ENCODE results near the gene EPHA10. TPM values are rescaled to one million over a fixed set of nuclear protein-coding genes. Genes with fewer than 3 reads are reported as not detected.

EPHA10 gene
- total RNA-seq, 1 experiment from 2014 or later, result not detected

DNA sequence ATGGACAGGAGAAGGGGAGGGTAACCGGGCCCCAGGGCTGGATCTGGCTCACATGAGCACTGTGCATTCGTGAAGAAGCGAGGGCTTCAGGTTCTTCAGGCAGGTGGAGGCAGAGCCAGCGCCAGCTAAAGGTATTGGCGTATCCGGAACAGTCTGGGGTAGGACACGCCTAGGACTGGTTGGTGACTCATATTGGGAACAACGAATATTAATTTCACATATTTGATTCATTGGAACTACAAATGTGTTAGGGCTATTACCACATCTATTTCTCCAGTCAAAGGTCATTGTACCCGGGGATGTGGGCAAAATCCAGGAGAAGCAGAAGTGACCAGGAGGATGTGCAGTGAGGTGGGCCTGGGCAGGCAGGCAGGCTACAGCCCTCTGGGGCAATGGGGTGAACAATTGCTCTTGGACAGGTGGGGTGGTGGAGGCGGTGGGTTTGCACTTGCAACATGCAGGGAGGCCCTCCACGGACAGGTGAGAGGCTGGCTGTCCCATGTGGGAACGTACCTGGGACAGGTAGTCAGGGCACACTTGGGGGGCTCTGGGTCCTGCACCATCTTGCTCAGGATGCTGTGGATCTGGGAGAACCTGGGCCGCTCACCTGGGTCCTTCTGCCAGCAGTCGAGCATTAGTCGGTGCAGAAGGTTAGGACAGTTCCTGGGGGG is 45.9 kb downstream of the EPHA10 start:
- no peaks in the 10 kb centered on the region for H3K79me2 ChIP-seq (ENCODE audit: low read length)
- no peak overlapping the region for H2AFZ ChIP-seq (ENCODE audit: low read length)
- H3K4me1 ChIP-seq (ENCODE audit: low read length), result no peaks in the 10 kb centered on the region
- no peak overlapping the region for H3K9ac ChIP-seq (ENCODE audit: low read length)
- H4K20me1 ChIP-seq (ENCODE audit: insufficient read depth, low read depth, low read length), result no peaks in the 10 kb centered on the region
- H3K4me2 ChIP-seq (ENCODE audit: low read depth, low read length, poor library complexity, severe bottlenecking), result no peak overlapping the region
- no peak overlapping the region for H3K4me3 ChIP-seq (ENCODE audit: low read length)
- H3K9me3 ChIP-seq (ENCODE audit: low read length), result no peaks in the 10 kb centered on the region
- H3K36me3 ChIP-seq (ENCODE audit: insufficient read depth, low read length), result no peaks in the 10 kb centered on the region
- H3K9me2 ChIP-seq (replicated peaks; ENCODE audit: insufficient read depth, low read length), result no peaks in the 10 kb centered on the region
- H3K27me3 ChIP-seq (ENCODE audit: low read length), result no peaks in the 10 kb centered on the region
- DNase-seq, result no peak
- H3K27ac ChIP-seq (ENCODE audit: low read length), result no peak overlapping the region

DNA sequence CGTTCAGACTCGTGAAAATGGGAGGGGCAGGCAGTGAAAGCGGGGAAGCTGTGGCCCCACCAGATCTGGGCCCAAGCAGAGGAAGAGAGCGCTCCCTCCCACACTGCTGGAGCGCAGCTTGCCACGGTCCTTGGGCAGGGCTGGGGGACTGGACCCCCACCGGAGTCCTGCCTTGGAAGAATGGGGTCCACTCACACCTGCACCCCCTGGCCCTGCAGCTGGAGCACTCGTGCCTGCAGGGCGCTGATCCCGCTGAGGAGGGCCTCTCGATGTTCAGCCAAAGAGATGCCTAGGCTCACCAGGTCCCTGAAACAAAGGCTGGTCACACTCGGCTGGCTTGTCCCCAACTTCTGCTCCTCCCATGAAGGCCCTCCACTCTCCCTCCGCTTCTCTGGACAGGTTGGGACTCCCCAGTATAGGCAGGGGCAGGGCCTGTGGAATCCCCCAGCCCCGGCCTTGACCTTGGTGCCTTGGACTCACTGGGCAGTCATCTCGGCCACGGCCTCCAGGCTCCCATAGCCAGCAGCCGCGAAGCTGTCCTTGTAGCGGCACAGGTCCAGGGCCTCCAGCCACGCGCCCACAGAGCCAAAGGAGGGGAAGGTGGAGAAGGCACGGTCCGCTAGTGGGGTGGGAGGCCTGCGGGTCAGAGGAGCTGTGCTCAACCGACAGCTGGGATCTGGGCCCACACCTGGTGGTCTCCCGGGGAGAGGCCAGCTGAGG is 46.6 kb downstream of the EPHA10 start:
- Histone ChIP-seq H3K36me3 (ENCODE audit: insufficient read depth, low read length) (no peaks in the 10 kb centered on the region), H3K27ac (ENCODE audit: low read length) (no peak overlapping the region), H3K79me2 (ENCODE audit: low read length) (no peaks in the 10 kb centered on the region), H3K9me3 (ENCODE audit: low read length) (no peaks in the 10 kb centered on the region), H2AFZ (ENCODE audit: low read length) (no peak overlapping the region), H3K27me3 (ENCODE audit: low read length) (no peaks in the 10 kb centered on the region), H3K9me2 (replicated peaks; ENCODE audit: insufficient read depth, low read length) (no peaks in the 10 kb centered on the region), H3K9ac (ENCODE audit: low read length) (no peak overlapping the region), H4K20me1 (ENCODE audit: insufficient read depth, low read depth, low read length) (no peaks in the 10 kb centered on the region), H3K4me1 (ENCODE audit: low read length) (no peaks in the 10 kb centered on the region), H3K4me2 (ENCODE audit: low read depth, low read length, poor library complexity, severe bottlenecking) (no peak overlapping the region), H3K4me3 (ENCODE audit: low read length) (no peak overlapping the region)
- DNase-seq, result no peak

DNA sequence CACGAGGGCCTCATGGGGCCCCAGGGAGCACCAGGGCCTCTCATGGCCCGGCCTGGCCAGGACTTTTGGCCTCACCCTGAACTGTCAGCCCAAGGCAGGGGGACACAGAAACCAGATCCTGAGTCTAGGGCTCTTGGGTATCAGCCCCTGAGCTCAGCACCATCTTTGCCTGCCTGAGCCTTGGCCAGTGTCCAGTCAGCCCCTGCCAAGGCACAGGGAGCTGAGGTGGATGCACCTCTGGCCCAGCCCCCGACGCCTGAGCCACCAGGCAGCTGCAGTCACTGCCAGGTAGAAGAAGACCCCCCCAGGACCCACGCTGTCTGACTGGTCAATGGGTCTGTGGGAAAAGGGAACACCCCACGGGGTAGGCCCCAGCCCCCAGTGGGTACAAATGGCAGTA is 47.3 kb downstream of the EPHA10 start:
- no peaks in the 10 kb centered on the region for H3K27me3 ChIP-seq (ENCODE audit: low read length)

DNA sequence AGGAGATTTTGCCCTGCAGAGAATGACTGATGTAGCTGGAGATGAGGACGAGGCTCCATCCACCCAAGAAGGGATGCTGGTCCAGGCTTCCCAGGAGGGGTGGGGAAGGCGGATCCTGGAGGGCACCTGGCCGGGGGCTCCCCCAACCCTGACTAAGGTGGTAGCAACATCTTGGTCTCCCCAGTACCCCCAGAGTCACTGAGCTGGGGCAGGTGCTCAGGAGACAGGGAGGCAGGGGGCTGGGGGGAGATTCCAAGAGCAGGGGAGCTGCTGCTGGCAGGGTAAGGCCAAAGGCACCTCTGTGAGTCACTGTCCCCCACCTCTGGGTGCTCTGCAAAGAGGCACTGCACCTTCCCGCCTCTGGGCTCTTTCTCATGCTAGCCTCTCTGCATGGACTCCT is 48.6 kb downstream of the EPHA10 start:
- no peaks in the 10 kb centered on the region for H3K36me3 ChIP-seq (ENCODE audit: insufficient read depth, low read length)
- H2AFZ ChIP-seq (ENCODE audit: low read length), result no peak overlapping the region
- no peaks in the 10 kb centered on the region for H3K4me1 ChIP-seq (ENCODE audit: low read length)
- DNase-seq, result no peak
- no peaks in the 10 kb centered on the region for H3K79me2 ChIP-seq (ENCODE audit: low read length)
- H3K9me2 ChIP-seq (replicated peaks; ENCODE audit: insufficient read depth, low read length), result no peaks in the 10 kb centered on the region
- H3K4me3 ChIP-seq (ENCODE audit: low read length), result no peak overlapping the region
- no peak overlapping the region for H3K4me2 ChIP-seq (ENCODE audit: low read depth, low read length, poor library complexity, severe bottlenecking)
- no peaks in the 10 kb centered on the region for H3K27me3 ChIP-seq (ENCODE audit: low read length)
- H3K9ac ChIP-seq (ENCODE audit: low read length), result no peak overlapping the region
- no peaks in the 10 kb centered on the region for H4K20me1 ChIP-seq (ENCODE audit: insufficient read depth, low read depth, low read length)
- no peak overlapping the region for H3K27ac ChIP-seq (ENCODE audit: low read length)
- H3K9me3 ChIP-seq (ENCODE audit: low read length), result no peaks in the 10 kb centered on the region

More for the DNA sequence above, 47.3 kb downstream of the EPHA10 start:
- Histone ChIP-seq H4K20me1 (ENCODE audit: insufficient read depth, low read depth, low read length) (no peaks in the 10 kb centered on the region), H3K4me1 (ENCODE audit: low read length) (no peaks in the 10 kb centered on the region), H3K4me2 (ENCODE audit: low read depth, low read length, poor library complexity, severe bottlenecking) (no peak overlapping the region), H3K79me2 (ENCODE audit: low read length) (no peaks in the 10 kb centered on the region), H3K36me3 (ENCODE audit: insufficient read depth, low read length) (no peaks in the 10 kb centered on the region), H2AFZ (ENCODE audit: low read length) (no peak overlapping the region), H3K4me3 (ENCODE audit: low read length) (no peak overlapping the region), H3K9me2 (replicated peaks; ENCODE audit: insufficient read depth, low read length) (no peaks in the 10 kb centered on the region), H3K9me3 (ENCODE audit: low read length) (no peaks in the 10 kb centered on the region), H3K9ac (ENCODE audit: low read length) (no peak overlapping the region), H3K27ac (ENCODE audit: low read length) (no peak overlapping the region)
- DNase-seq, result no peak

DNA sequence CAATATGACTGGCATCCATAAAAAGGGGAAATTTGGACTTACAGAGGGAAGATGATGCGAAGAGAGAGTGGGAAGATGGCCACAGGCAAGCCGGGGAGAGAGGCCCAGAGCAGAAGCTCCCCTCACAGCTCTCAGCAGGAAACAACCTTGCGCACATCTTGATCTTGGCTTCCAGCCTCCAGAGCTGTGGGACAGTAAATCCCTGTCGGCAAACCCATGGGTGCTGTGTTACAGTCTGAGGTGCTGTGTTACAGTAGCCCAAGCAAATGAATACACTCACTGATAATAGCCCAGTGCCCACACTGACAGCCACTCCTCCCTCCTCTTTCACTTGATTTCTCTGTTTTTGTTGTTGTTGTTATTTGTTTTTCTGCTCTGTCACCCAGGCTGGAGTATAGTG is 50.2 kb downstream of the EPHA10 start:
- Histone ChIP-seq H3K4me2 (ENCODE audit: low read depth, low read length, poor library complexity, severe bottlenecking) (no peak overlapping the region), H3K9me3 (ENCODE audit: low read length) (no peaks in the 10 kb centered on the region), H3K4me3 (ENCODE audit: low read length) (no peak overlapping the region), H4K20me1 (ENCODE audit: insufficient read depth, low read depth, low read length) (no peaks in the 10 kb centered on the region), H3K9me2 (replicated peaks; ENCODE audit: insufficient read depth, low read length) (no peaks in the 10 kb centered on the region), H3K79me2 (ENCODE audit: low read length) (no peaks in the 10 kb centered on the region), H3K27ac (ENCODE audit: low read length) (no peak overlapping the region), H3K27me3 (ENCODE audit: low read length) (no peaks in the 10 kb centered on the region), H2AFZ (ENCODE audit: low read length) (no peak overlapping the region), H3K9ac (ENCODE audit: low read length) (no peak overlapping the region), H3K4me1 (ENCODE audit: low read length) (no peaks in the 10 kb centered on the region), H3K36me3 (ENCODE audit: insufficient read depth, low read length) (peaks cover 5% of the 10 kb centered on the region; the same call in 1 of the 2 replicates)
- DNase-seq, result no peak

DNA sequence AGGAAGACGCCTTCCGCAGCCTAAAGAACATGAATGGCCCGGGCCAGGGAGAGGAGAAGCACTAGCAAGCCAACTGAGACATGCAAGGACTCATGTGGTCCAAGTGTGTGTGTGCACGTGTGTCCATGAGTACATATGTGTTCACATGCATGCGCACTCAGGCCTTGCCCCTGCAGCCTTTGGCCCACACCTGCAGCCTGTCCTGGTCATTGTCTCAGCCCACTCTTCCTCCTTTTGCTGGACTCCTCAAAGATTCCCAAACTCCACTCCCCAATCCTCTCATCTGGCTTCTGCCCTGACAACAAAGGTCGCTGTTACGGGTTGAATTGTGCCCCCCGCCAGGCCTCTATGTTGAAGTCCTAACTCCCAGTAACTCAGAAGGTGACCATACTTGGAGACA is 50.7 kb downstream of the EPHA10 start:
- H3K9me3 ChIP-seq (ENCODE audit: low read length), result no peaks in the 10 kb centered on the region
- no peaks in the 10 kb centered on the region for H3K9me2 ChIP-seq (replicated peaks; ENCODE audit: insufficient read depth, low read length)
- no peaks in the 10 kb centered on the region for H3K27me3 ChIP-seq (ENCODE audit: low read length)
- H3K4me1 ChIP-seq (ENCODE audit: low read length), result no peaks in the 10 kb centered on the region
- H3K4me3 ChIP-seq (ENCODE audit: low read length), result no peak overlapping the region
- DNase-seq, result no peak
- H3K4me2 ChIP-seq (ENCODE audit: low read depth, low read length, poor library complexity, severe bottlenecking), result no peak overlapping the region
- no peak overlapping the region for H3K27ac ChIP-seq (ENCODE audit: low read length)
- no peak overlapping the region for H2AFZ ChIP-seq (ENCODE audit: low read length)
- H3K36me3 ChIP-seq (ENCODE audit: insufficient read depth, low read length), result peaks cover 10% of the 10 kb centered on the region; the same call in 1 of the 2 replicates
- no peak overlapping the region for H3K9ac ChIP-seq (ENCODE audit: low read length)
- H3K79me2 ChIP-seq (ENCODE audit: low read length), result no peaks in the 10 kb centered on the region
- H4K20me1 ChIP-seq (ENCODE audit: insufficient read depth, low read depth, low read length), result no peaks in the 10 kb centered on the region

DNA sequence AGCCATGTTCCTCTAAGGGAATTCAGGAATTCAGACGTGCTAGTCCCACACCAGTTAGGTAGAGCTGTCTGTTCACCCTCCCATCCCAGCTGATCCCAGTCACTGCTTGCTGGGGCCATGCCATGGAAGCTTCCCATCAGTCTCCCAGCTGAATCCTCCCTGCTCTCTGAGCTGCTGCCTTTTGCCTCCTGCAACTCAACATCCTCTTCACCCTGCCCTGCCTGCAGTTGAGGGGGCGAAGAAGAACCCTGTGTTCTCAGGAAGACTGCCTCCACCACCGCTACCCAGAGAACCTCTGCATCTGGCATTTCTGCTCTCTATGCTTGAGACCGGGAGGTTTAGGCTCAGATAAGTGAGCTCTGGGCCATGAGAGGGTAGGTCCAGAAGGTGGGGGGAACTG is 56.4 kb downstream of the EPHA10 start:
- Histone ChIP-seq H2AFZ (ENCODE audit: low read length) (no peak overlapping the region), H3K9ac (ENCODE audit: low read length) (no peak overlapping the region), H3K27ac (ENCODE audit: low read length) (no peak overlapping the region), H3K79me2 (ENCODE audit: low read length) (no peaks in the 10 kb centered on the region), H3K9me2 (replicated peaks; ENCODE audit: insufficient read depth, low read length) (no peaks in the 10 kb centered on the region), H3K4me1 (ENCODE audit: low read length) (no peaks in the 10 kb centered on the region), H3K9me3 (ENCODE audit: low read length) (no peaks in the 10 kb centered on the region), H3K27me3 (ENCODE audit: low read length) (no peaks in the 10 kb centered on the region), H3K4me2 (ENCODE audit: low read depth, low read length, poor library complexity, severe bottlenecking) (no peak overlapping the region), H4K20me1 (ENCODE audit: insufficient read depth, low read depth, low read length) (no peaks in the 10 kb centered on the region), H3K4me3 (ENCODE audit: low read length) (no peak overlapping the region), H3K36me3 (ENCODE audit: insufficient read depth, low read length) (peaks cover 42% of the 10 kb centered on the region)
- DNase-seq, result no peak

DNA sequence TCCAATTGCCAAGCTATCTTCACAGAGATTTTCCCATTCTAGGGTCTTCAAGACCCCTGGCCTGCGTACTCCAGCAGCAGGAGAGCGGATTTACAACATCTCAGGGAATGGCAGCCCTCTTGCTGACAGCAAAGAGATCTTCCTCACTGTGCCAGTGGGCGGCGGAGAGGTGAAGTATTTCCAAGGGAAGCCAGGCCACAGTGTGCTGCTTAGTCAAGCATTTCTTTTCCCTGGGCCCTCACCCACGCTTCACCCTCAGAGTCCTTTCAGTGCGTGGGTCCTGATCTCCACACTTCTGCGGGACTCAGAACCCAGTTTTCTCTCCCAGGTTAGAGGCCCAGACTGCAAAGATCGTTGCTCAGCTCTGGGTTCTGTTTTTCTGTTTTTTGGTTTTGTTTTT is 59.5 kb downstream of the EPHA10 start:
- Histone ChIP-seq H2AFZ (ENCODE audit: low read length) (no peak overlapping the region), H3K36me3 (ENCODE audit: insufficient read depth, low read length) (peaks cover 61% of the 10 kb centered on the region), H3K27ac (ENCODE audit: low read length) (no peak overlapping the region)

More for the DNA sequence above, 59.5 kb downstream of the EPHA10 start:
- no peak for DNase-seq
- Histone ChIP-seq H3K4me1 (ENCODE audit: low read length) (no peaks in the 10 kb centered on the region), H3K9me2 (replicated peaks; ENCODE audit: insufficient read depth, low read length) (no peaks in the 10 kb centered on the region), H3K79me2 (ENCODE audit: low read length) (no peaks in the 10 kb centered on the region), H3K4me3 (ENCODE audit: low read length) (no peak overlapping the region), H4K20me1 (ENCODE audit: insufficient read depth, low read depth, low read length) (no peaks in the 10 kb centered on the region), H3K9ac (ENCODE audit: low read length) (no peak overlapping the region), H3K27me3 (ENCODE audit: low read length) (no peaks in the 10 kb centered on the region), H3K9me3 (ENCODE audit: low read length) (no peaks in the 10 kb centered on the region), H3K4me2 (ENCODE audit: low read depth, low read length, poor library complexity, severe bottlenecking) (no peak overlapping the region)

Measured in Karpas-422 (cell line).